B cell (primary cell): ENCODE measurements around the gene CT83. TPM values are rescaled to one million over a fixed set of nuclear protein-coding genes. Genes with fewer than 3 reads are reported as not detected.

Experiments
- ATAC-seq: fragments of 200-7000 bp; cut with Tn5 transposase; one replicate; pipeline ENCODE4 v1.10.0; 2021; ENCODE audit warnings: low read depth, mild to moderate bottlenecking, moderate number of reproducible peaks, moderate library complexity
- CTCF ChIA-PET: fragments of 350-600 bp; sonication (Branson Sonifier 250); formaldehyde crosslinking; loops from one replicate; lab custom pipeline; 2021; ENCODE audit warnings: antibody characterized with exemption, inconsistent platforms; lab: Charles Lee
- POLR2A ChIA-PET: fragments of 350-600 bp; sonication (Branson Sonifier 250); formaldehyde crosslinking; loops from one replicate; lab custom pipeline; 2021; ENCODE audit warnings: antibody characterized with exemption; lab: Charles Lee
- DNase-seq: peaks from one replicate; pipeline ENCODE4 v3.0.0; 2013
- H2AFZ ChIP-seq: 2 replicates; pipeline ENCODE4 v1.6.1; 2012; ENCODE audit warnings: mild to moderate bottlenecking, low read depth, low read length; ENCODE audit not compliant: insufficient read depth, poor library complexity, severe bottlenecking
- H3K27ac ChIP-seq, 2 donors: 1 replicate in 1 of 2; 2 replicates in 1 of 2; pipeline ENCODE4 v1.5.1; 2012 to 2013; ENCODE audit warnings: low read length in 2 of 2, mild to moderate bottlenecking in 2 of 2, moderate library complexity in 1 of 2
- H3K27me3 ChIP-seq, 4 experiments: fragments of 200-600 bp in 1 of 4; sonication (generic) in 1 of 4; replicated peaks in 1 of 4; 1 replicate in 2 of 4; 2 replicates in 2 of 4; pipeline versions ENCODE4 v1.6.1 to v1.7.0; 2013 to 2016; ENCODE audit warnings: low read length in 3 of 4, mild to moderate bottlenecking in 2 of 4, mixed read lengths in 1 of 4, moderate library complexity in 1 of 4; ENCODE audit not compliant: insufficient read depth in 4 of 4, control insufficient read depth in 3 of 4; ENCODE audit errors: control extremely low read depth in 1 of 4
- H3K36me3 ChIP-seq, 2 experiments: replicated peaks in 1 of 2; 1 replicate in 1 of 2; 2 replicates in 1 of 2; pipeline versions ENCODE4 v1.6.1 to v1.7.1; 2013; ENCODE audit warnings: low read length in 1 of 2; ENCODE audit not compliant: insufficient read depth in 2 of 2, control insufficient read depth in 1 of 2; ENCODE audit errors: control extremely low read depth in 1 of 2, extremely low read depth in 1 of 2
- H3K4me1 ChIP-seq, 2 donors: fragments of 200-600 bp in 1 of 2; sonication (generic) in 1 of 2; 1 replicate in 1 of 2; 2 replicates in 1 of 2; pipeline versions ENCODE4 v1.5.1 to v1.6.1; 2013 to 2017; ENCODE audit warnings: low read length in 2 of 2; ENCODE audit not compliant: control insufficient read depth in 2 of 2, insufficient read depth in 2 of 2
- H3K4me2 ChIP-seq: replicated peaks from 2 replicates; pipeline ENCODE3; 2012; ENCODE audit warnings: mild to moderate bottlenecking, low read depth, low read length; ENCODE audit not compliant: poor library complexity, severe bottlenecking
- H3K4me3 ChIP-seq, 5 experiments: fragments of 200-600 bp in 1 of 5; sonication (generic) in 1 of 5; 1 replicate in 3 of 5; 2 replicates in 2 of 5; pipeline versions ENCODE4 v1.5.1 to v1.7.0; 2011 to 2016; ENCODE audit warnings: low read length in 4 of 5, mild to moderate bottlenecking in 4 of 5, low read depth in 2 of 5, control low read depth in 1 of 5, moderate library complexity in 1 of 5; ENCODE audit not compliant: insufficient read depth in 1 of 5; ENCODE audit errors: control extremely low read depth in 1 of 5, extremely low read depth in 1 of 5
- H3K79me2 ChIP-seq: fragments of 200-600 bp; sonication (generic); one replicate; pipeline ENCODE4 v1.6.0; 2016; ENCODE audit warnings: low read length; ENCODE audit not compliant: control insufficient read depth, insufficient read depth
- H3K9ac ChIP-seq: fragments of 200-600 bp; sonication (generic); 2 replicates; pipeline ENCODE4 v1.6.1; 2017; ENCODE audit warnings: mild to moderate bottlenecking, low read length, moderate library complexity
- H3K9me3 ChIP-seq, 3 donors: one replicate each; pipeline versions ENCODE4 v1.6.1 to v1.7.1; 2013; ENCODE audit warnings: low read length in 2 of 3; ENCODE audit not compliant: control insufficient read depth in 2 of 3, insufficient read depth in 1 of 3; ENCODE audit errors: control extremely low read depth in 1 of 3
- H4K20me1 ChIP-seq: 2 replicates; pipeline ENCODE4 v1.6.0; 2012; ENCODE audit warnings: mild to moderate bottlenecking, low read length; ENCODE audit not compliant: insufficient read depth, control insufficient read depth, poor library complexity, severe bottlenecking
- H3K27ac Mint-ChIP-seq: one replicate; pipeline ENCODE4 v1.8.0; 2021; ENCODE audit warnings: mixed read lengths
- H3K27me3 Mint-ChIP-seq: one replicate; pipeline ENCODE4 v1.8.0; 2021; ENCODE audit warnings: mixed read lengths
- H3K4me1 Mint-ChIP-seq: one replicate; pipeline ENCODE4 v1.8.0; 2021; ENCODE audit warnings: mixed read lengths
- H3K4me3 Mint-ChIP-seq: one replicate; pipeline ENCODE4 v1.8.0; 2021; ENCODE audit warnings: mixed read lengths
- H3K9me3 Mint-ChIP-seq: one replicate; pipeline ENCODE4 v1.8.0; 2022; ENCODE audit warnings: mixed read lengths; ENCODE audit not compliant: insufficient read depth
- EZH2 ChIP-seq: IDR thresholded peaks from 2 replicates; pipeline ENCODE4 v1.6.1; 2012; ENCODE audit warnings: borderline replicate concordance, low read depth, mild to moderate bottlenecking, moderate library complexity, low read length; ENCODE audit not compliant: insufficient read depth, poor library complexity, severe bottlenecking
- WGBS: methylation state at CpG from one replicate; pipeline ENCODE4 v1.1.5; 2013; ENCODE audit warnings: missing lambda C conversion rate; ENCODE audit not compliant: insufficient coverage; 5-methylcytosine and 5-hydroxymethylcytosine counted together
- intact Hi-C: fragments of 100-400 bp; cut with micrococcal nuclease; formaldehyde crosslinking; loops from one replicate; pipeline ENCODE4 v1.10.0; 2022
- polyA plus RNA-seq: library from polyadenylated mRNA; depleted of rRNA; stranded (reverse); fragments of >200 nt; gene quantifications from 2 replicates; pipeline ENCODE4 v1.2.3, GENCODE V29; 2012
- total RNA-seq, 2 donors: library from RNA; stranded (reverse); fragments of 120-200 nt in 1 of 2; gene quantifications; 1 replicate in 1 of 2; 2 replicates in 1 of 2; pipeline versions ENCODE4 v1.2.3 to v1.2.4, GENCODE V29; 2013 to 2022
- TF ChIP-seq, protein P1 (sequence below): fragments of 200-600 bp; IDR thresholded peaks from one replicate; pipeline ENCODE4 v1.8.0; 2022; ENCODE audit warnings: antibody characterized with exemption, mild to moderate bottlenecking

CT83 gene
- total and polyA plus RNA-seq, 2 donors (not counting 1 experiment from before 2014, with no cell fraction given), result not detected

GRCh38 chrX:116436358-116436816, 26.4 kb downstream of the CT83 start, which contains the start of gene SLC6A14:
SLC6A14 (plus strand) TSS chrX:116436606; CDS start chrX:116436710, 104 bp downstream.
- no peak within 1 kb of the TSS for H3K27ac ChIP-seq
- no peak within 1 kb of the TSS for H3K9ac ChIP-seq
- no peaks in the 10 kb centered on the region for H3K4me1 ChIP-seq
- H3K9me3 ChIP-seq, result peaks cover 0 to 4% (median 0%) of the 10 kb centered on the region in 3 donors
- ChIA-PET CTCF (no interaction called here), POLR2A (no interaction called here)
- H3K4me1 Mint-ChIP-seq, result no peaks in the 10 kb centered on the region
- no peak for TF ChIP-seq EZH2
- TF ChIP-seq, protein P1, sequence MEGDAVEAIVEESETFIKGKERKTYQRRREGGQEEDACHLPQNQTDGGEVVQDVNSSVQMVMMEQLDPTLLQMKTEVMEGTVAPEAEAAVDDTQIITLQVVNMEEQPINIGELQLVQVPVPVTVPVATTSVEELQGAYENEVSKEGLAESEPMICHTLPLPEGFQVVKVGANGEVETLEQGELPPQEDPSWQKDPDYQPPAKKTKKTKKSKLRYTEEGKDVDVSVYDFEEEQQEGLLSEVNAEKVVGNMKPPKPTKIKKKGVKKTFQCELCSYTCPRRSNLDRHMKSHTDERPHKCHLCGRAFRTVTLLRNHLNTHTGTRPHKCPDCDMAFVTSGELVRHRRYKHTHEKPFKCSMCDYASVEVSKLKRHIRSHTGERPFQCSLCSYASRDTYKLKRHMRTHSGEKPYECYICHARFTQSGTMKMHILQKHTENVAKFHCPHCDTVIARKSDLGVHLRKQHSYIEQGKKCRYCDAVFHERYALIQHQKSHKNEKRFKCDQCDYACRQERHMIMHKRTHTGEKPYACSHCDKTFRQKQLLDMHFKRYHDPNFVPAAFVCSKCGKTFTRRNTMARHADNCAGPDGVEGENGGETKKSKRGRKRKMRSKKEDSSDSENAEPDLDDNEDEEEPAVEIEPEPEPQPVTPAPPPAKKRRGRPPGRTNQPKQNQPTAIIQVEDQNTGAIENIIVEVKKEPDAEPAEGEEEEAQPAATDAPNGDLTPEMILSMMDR, result no peak
- no peaks in the 10 kb centered on the region for H3K27me3 Mint-ChIP-seq
- intact Hi-C loops, result no loop called here
- no peak within 1 kb of the TSS for H3K4me3 Mint-ChIP-seq
- ATAC-seq (no peak), DNase-seq (no peak)
- H3K9me3 Mint-ChIP-seq, result no peaks in the 10 kb centered on the region
- no peaks in the 10 kb centered on the region for H3K36me3 ChIP-seq
- H3K27ac Mint-ChIP-seq, result no peak within 1 kb of the TSS
- no peaks in the 10 kb centered on the region for H3K79me2 ChIP-seq
- H3K4me2 ChIP-seq, result no peak within 1 kb of the TSS
- no peak within 1 kb of the TSS for H3K4me3 ChIP-seq
- H4K20me1 ChIP-seq, result no peaks in the 10 kb centered on the region
- H2AFZ ChIP-seq, result no peak within 1 kb of the TSS
- H3K27me3 ChIP-seq, result no peaks in the 10 kb centered on the region
- WGBS, result 83% methylated on average over 4 of the region's 9 CpGs

GRCh38 chrX:116435597-116435996, 27.2 kb downstream of the CT83 start:
- Histone ChIP-seq H3K79me2 (no peaks in the 10 kb centered on the region), H3K27me3 (no peaks in the 10 kb centered on the region), H3K9ac (no peak overlapping the region), H3K4me3 (no peak overlapping the region), H3K4me1 (no peaks in the 10 kb centered on the region), H3K27ac (no peak overlapping the region), H2AFZ (no peak overlapping the region), H3K4me2 (no peak overlapping the region), H3K9me3 (peaks cover 0 to 4% (median 0%) of the 10 kb centered on the region in 3 donors), H3K36me3 (no peaks in the 10 kb centered on the region), H4K20me1 (no peaks in the 10 kb centered on the region)
- CTCF ChIA-PET, result no interaction called here
- DNase-seq (no peak), ATAC-seq (no peak)
- Mint-ChIP-seq H3K27me3 (no peaks in the 10 kb centered on the region), H3K9me3 (no peaks in the 10 kb centered on the region), H3K4me3 (no peak overlapping the region), H3K27ac (no peak overlapping the region), H3K4me1 (no peaks in the 10 kb centered on the region)
- TF ChIP-seq, protein P1, result no peak
- no peak for TF ChIP-seq EZH2
- intact Hi-C loops, result no loop called here
- POLR2A ChIA-PET, result no interaction called here
